Activated CD8-positive, alpha-beta memory T cell treated with anti-CD3 and anti-CD28 coated beads, Interleukin-2, amount 50 U/mL, for 24 hours (primary cell): ENCODE data around the gene IL1RAP.
"Not testable (repeated sequence)": the region's sequence is repeated elsewhere in the genome, so short reads cannot be mapped to it uniquely, and the experiment has no call there.

Experiments
- DNase-seq: peaks from one replicate; pipeline ENCODE4 v3.0.0-alpha.2; 2020; ENCODE audit errors: extremely low read depth

IL1RAP gene

GRCh38 chr3:190506271-190506670, 7.6 kb upstream of the IL1RAP start:
- DNase-seq: no peak

GRCh38 chr3:190512666-190513065, 1.2 kb upstream of the IL1RAP start:
- DNase-seq: no peak

- DNase-seq: no peak
Measured at GRCh38 chr3:190514413-190515153, 698 bp downstream of the IL1RAP start.

- no peak for DNase-seq
Measured at GRCh38 chr3:190516416-190516815, 2.5 kb downstream of the IL1RAP start.

- DNase-seq: no peak
Measured at GRCh38 chr3:190517687-190518086, 3.8 kb downstream of the IL1RAP start.

GRCh38 chr3:190518531-190518930, 4.6 kb downstream of the IL1RAP start:
- not testable (repeated sequence) for DNase-seq

- no peak for DNase-seq
Measured at GRCh38 chr3:190519886-190520285, 6.0 kb downstream of the IL1RAP start.

- DNase-seq: no peak
Measured at GRCh38 chr3:190521998-190522397, 8.1 kb downstream of the IL1RAP start.

GRCh38 chr3:190522621-190523222, 8.8 kb downstream of the IL1RAP start:
- no peak for DNase-seq

GRCh38 chr3:190524942-190525341, 11.1 kb downstream of the IL1RAP start:
- DNase-seq: no peak

GRCh38 chr3:190525634-190526033, 11.7 kb downstream of the IL1RAP start:
- no peak for DNase-seq

- no peak for DNase-seq
Measured at GRCh38 chr3:190526787-190527762, 13.2 kb downstream of the IL1RAP start.

GRCh38 chr3:190528706-190529105, 14.8 kb downstream of the IL1RAP start:
- no peak for DNase-seq

GRCh38 chr3:190531406-190531805, 17.5 kb downstream of the IL1RAP start:
- no peak for DNase-seq

GRCh38 chr3:190532731-190533203, 18.9 kb downstream of the IL1RAP start:
- DNase-seq: no peak

GRCh38 chr3:190533511-190534281, 19.8 kb downstream of the IL1RAP start:
- DNase-seq: no peak

GRCh38 chr3:190534386-190534785, 20.5 kb downstream of the IL1RAP start:
- DNase-seq: no peak

GRCh38 chr3:190534986-190535385, 21.1 kb downstream of the IL1RAP start:
- no peak for DNase-seq

GRCh38 chr3:190537146-190537545, 23.3 kb downstream of the IL1RAP start:
- no peak for DNase-seq

GRCh38 chr3:190538288-190538687, 24.4 kb downstream of the IL1RAP start:
- no peak for DNase-seq

GRCh38 chr3:190539526-190539925, 25.6 kb downstream of the IL1RAP start:
- no peak for DNase-seq
